ENCODE results near the gene GBP5. TPM values are rescaled to one million over a fixed set of nuclear protein-coding genes. Genes with fewer than 3 reads are reported as not detected.
"Not testable (repeated sequence)": the region's sequence is repeated elsewhere in the genome, so short reads cannot be mapped to it uniquely, and the experiment has no call there.

Gene GBP5, protein sequence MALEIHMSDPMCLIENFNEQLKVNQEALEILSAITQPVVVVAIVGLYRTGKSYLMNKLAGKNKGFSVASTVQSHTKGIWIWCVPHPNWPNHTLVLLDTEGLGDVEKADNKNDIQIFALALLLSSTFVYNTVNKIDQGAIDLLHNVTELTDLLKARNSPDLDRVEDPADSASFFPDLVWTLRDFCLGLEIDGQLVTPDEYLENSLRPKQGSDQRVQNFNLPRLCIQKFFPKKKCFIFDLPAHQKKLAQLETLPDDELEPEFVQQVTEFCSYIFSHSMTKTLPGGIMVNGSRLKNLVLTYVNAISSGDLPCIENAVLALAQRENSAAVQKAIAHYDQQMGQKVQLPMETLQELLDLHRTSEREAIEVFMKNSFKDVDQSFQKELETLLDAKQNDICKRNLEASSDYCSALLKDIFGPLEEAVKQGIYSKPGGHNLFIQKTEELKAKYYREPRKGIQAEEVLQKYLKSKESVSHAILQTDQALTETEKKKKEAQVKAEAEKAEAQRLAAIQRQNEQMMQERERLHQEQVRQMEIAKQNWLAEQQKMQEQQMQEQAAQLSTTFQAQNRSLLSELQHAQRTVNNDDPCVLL
- 0.92 and 3.0 TPM in 2 replicates for total RNA-seq

DNA sequence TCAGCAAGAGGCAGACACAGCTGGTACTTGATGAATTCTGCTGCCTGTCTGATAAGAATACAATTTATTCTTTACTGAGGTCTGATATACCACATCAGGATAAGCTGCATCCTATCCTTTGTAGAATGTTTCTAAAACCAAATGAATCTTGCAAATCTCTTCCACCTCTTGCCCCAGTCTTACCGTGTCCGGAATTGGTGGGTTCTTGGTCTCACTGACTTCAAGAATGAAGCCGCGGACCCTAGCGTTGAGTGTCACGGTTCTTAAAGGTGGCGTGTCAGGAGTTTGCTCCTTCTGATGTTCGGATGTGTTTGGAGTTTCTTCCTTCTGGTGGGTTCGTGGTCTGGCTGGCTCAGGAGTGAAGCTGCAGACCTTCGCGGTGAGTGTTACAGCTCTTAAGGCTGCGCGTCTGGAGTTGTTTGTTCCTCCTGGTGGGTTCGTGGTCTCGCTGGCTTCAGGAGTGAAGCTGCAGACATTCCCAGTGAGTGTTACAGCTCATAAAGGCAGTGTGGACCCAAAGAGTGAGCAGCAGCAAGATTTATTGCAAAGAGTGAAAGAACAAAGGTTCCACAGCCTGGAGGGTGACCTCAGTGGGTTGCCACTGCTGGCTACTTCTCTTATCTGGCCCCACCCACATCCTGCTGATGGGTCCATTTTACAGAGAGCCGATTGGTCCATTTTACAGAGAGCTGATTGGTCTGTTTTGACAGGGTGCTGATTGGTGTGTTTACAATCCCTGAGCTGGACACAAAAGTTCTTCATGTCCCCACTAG, at the start of gene GBP5:
Gene GBP5 (minus strand): TSS at position 592 of the 773 bp plus-strand sequence. CDS start 3,305 bp downstream, outside the sequence.
- DNase-seq (ENCODE audit: extremely low read depth, low read depth, low spot score): not testable (repeated sequence)

DNA sequence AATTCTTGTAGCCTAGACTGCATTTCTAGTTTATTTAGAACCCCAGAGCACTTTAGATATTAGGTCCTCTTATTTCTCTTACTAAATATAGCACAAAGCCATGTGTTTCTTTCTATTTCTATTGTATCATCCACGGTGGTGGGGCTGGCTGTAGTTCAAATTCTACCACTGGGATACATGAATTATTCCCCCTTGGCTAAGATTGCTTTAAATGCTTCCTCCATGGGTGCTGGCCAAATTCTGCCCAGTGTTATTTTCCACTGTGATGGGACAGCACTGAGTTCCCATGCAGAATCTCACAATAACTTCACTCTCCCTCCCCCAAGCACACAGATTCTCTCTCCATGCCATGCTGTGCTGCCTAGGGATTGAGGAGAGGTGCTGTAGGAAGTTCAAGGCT, 49.7 kb upstream of the GBP5 start:
- no peak for DNase-seq (ENCODE audit: extremely low read depth, low read depth, low spot score)

DNA sequence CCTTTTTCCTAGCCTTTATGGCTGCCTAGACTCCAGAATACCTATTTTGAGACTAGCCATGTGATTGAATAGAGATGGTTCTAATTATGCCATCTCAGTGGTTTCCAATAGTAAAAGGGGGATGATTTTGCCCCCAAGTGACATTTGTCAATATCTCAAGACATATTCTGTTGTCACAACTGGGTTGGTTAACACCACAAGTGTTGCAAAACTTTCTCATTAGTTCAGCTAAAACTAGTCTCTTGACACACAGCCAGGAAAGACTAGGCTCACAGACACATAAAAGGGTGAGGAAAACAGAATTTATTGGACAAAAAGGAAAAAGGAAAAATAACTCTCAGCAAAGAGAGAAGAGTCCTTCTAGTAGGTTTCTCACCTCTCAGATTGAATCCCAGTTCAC, 39.9 kb upstream of the GBP5 start:
- no peak for DNase-seq (ENCODE audit: extremely low read depth, low read depth, low spot score)

DNA sequence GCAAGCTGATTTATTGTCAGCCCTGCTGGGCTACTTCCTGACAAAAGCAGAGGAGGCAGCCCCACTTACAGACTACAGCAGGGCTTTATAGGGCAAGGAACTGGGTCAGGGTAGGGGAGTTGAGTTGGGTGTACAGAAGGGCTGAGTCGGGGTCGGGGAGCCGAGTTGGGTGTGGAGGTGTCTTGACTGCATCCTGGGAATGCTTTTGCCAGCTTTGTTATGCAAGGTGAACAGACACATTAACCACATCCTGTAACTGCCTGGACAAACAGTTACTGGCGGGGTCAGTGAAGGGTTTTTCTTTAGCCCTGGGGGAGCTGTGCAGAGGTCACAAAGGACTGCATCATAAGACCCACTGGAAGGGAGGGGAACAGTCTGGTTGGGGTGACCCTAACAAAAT, 39.1 kb upstream of the GBP5 start:
- no peak for DNase-seq (ENCODE audit: extremely low read depth, low read depth, low spot score)

DNA sequence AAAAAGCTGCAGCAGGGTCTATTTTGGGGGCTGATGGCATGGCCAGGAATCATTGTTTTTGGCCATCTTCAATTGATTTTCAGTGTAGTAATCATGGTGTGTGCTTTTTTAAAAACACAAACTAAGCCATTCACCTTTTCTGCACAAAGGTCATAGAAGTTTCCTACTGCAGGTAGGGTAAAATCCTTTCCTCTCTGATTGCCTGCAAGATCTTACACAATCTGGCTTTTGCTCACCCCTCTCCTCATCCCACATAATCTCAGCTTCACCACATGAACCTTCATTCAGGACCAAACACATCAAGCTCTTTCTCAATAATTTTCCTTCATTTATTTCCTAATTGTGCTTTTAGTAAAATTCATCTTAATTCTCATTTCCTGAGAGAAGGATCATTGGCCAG, 38.3 kb upstream of the GBP5 start:
- DNase-seq (ENCODE audit: extremely low read depth, low read depth, low spot score): no peak

DNA sequence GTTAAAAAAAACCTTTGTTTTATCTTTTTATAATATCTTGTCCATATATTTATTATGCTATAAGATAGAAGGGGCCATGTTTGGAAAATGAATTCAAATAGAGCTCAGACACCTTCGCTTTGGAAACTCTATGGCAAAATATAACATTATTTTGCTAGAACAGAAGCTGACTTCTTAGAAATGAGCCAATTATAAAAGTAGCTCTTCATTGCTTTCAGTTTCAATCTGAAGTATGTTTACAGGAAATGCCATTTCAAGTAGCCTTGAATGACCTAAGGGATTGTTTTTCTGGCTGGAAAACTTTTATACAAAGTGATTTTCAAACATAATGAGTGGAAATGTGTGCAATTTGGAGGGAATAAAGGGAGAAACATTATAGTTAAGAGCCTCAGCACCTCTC, 37.8 kb upstream of the GBP5 start:
- DNase-seq (ENCODE audit: extremely low read depth, low read depth, low spot score): peak; percentile 10

DNA sequence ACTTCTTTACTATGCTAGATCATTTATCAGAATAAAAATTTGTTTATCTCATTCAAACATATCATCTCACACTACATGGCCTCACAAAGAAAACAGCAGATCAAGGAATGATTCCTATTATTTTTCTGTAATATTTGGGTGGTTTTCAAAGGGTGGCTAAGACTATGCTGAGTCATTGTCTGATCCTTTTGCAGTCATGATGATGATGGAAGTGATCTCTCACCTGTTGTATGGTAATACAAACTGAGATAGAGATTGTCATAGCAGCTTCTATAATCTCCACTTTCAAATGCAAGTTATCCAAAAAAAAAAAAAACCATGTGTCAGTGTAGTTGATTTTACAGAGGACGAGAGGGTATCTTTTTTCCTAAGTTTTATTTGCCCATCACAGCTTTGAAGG, 37.2 kb upstream of the GBP5 start:
- DNase-seq (ENCODE audit: extremely low read depth, low read depth, low spot score): no peak

DNA sequence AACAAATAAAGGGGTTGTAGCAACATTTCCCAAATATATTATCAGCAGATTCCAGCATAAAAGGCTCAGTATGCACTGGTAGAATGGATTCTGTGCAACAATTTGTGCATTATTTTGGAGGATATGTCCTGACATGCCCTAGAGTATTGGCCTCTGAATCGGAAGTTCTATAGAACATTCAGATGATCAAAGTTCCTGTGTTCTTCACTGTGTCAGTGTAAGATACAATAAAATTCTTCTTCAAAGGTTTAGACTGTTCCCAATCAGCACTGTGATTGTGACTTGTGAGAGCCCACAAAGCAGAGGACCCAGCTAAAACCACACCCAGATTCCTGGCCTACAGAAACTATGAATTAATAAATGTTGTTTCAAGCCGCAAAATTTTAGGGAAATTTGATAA, 33.6 kb upstream of the GBP5 start:
- no peak for DNase-seq (ENCODE audit: extremely low read depth, low read depth, low spot score)

DNA sequence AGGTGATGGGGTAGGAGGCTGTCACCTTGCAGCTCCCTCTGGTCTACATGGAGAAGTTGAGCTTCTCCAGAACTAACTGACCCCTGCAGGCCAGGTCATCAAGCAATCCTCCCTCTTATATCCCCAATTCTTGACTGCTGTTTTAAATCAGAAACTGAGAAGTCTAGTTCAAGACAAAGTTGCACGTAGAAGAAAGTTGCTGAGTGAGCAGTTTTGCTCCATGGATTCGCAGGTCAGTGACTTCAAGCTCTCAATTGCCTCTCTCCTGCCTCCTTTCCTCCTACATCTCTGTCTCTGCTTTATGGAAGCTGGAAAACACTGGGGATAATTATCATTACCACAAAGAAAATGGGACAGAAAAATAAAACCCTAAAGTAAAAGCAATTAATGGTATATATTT, 32.8 kb upstream of the GBP5 start:
- DNase-seq (ENCODE audit: extremely low read depth, low read depth, low spot score): no peak

DNA sequence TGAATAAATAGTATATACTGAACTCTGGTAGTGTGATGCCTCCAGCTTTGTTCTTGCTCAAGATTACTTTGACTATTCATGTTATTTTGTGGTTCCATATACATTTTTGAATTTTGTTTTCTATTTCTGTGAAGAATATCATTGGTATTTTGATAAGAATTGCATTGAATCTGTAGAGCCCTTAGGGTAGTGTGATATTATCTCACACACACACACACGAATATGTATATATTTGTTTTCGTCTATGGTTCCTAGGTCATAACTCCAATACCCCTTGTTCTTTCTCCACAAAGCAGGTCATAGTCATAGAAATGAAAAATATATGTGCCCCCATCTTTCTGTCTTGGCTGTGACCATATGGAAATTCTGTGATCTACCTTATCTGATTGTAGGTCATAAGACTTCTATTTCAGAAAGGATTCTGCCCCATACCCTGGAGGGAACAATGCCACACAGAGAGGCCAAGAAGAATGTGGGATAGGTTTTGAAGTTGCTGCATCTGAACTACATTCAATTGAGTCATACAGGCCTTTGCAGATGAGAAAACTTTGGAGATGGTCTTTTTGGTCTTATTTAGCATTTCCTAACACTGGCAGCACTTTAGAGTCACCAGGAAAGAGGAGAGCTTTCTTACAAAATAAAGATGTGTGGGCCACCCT, 32.0 kb upstream of the GBP5 start:
- no peak for DNase-seq (ENCODE audit: extremely low read depth, low read depth, low spot score)

DNA sequence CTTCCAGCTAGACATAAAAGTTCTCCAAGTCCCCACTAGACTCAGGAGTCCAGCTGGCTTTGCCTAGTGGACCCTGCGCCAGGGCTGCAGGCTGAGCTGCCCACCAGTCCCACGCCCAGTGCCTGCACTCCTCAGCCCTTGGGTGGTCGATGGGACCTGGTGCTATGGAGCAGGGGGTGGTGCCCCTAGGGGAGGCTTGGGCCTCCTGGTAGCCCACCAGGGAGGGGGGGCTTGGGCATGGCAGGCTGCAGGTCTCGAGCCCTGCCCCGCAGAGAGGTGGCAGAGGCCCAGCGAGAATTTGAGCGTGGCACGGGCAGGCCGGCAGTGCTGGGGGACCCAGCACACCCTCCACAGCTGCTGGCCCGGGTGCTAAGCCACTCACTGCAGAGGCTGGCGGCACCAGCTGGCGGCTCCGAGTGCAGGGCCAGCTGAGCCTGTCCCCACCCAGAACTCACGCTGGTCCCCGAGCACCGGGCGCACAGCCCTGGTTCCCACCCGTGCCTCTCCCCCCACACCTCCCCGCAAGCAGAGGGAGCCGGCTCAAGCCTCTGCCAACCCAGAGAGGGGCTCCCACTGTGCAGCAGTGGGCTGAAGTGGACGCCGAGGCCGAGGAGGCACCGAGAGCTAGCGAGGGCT, 30.2 kb upstream of the GBP5 start:
- DNase-seq (ENCODE audit: extremely low read depth, low read depth, low spot score): no peak

DNA sequence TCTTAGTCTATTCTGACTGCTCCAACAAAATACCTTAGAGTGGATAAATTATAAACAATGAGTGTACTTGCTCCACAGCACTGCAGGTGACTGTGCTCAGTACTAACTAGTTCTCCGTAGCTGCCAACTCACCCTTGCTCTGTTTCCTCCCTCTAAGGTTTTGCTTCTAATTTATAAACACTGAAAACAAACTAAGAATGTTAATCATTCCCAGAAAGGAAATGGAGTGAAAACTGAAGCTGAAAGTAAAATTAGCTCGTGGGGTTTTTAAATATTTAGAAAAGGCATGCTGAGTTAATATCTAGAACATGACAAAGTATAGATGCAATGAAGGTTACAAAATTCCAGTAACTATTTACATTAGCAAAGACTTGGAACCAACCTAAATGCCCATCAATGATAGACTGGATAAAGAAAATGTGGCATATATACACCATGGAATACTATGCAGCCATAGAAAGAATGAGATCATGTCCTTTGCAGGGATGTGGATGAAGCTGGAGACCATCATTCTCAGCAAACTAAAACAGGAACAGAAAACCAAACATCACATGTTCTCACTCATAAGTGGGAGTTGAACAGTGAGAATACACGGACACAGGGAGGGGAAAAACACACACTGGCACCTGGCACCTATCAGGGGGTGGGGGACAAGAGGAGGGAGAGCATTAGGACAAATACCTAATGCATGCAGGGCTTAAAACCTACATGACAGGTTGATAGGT, 27.2 kb upstream of the GBP5 start:
- not testable (repeated sequence) for DNase-seq (ENCODE audit: extremely low read depth, low read depth, low spot score)

DNA sequence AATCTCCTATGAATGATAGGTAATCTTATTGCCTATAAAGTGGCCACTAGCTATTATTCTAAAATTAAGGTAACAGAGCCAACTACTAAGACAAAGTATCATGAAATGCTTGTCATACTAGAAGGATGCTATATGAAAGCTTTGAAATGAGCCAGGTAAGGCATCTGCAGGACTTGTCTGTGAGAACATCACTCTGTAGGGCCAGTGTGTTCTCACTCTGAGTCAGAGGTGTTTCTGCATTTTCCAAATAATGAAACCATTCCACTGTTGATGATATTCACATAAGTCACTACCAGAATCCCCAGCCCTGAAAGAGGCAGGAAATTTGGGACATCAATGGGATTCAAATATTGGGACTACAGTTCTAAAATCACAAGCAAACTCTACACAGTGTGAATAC, 25.8 kb upstream of the GBP5 start:
- DNase-seq (ENCODE audit: extremely low read depth, low read depth, low spot score): no peak

DNA sequence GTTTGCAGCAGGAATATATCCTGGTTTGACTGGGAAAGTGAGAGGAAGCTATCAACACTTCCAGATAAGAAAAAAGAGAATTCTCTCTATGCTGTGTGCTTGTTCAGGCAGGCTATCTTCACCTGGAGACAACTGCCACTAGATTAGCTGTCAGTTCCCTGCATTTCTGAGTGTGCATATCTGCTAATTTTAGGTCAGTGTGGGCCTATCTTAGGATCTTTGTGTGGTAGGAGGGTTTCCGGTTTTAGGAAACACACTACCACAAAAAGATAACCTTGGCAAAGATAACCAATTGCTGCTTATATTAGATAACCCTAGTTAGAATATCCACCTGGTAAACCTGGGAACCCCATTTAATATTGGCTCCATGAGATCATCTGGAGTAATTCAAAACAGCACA, 22.5 kb upstream of the GBP5 start:
- DNase-seq (ENCODE audit: extremely low read depth, low read depth, low spot score): no peak

DNA sequence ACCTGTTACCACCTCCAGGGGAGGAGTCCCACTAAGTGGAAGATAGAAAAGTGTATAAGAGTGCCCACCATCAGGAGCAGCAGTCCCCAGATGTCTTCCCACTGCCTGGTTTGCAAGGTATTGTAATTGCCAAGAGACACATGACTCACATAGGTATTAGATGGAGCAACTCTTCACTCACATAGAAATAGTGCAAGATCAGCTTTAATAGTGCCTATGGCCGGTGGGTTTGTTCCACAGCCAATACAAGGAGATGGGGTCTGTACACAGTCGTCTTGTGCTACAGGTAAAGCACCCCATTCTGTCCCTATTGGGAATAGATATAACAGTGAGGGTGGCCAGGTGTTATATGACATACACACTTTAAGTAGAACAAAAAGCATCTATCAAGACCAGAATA, 18.6 kb upstream of the GBP5 start:
- no peak for DNase-seq (ENCODE audit: extremely low read depth, low read depth, low spot score)

DNA sequence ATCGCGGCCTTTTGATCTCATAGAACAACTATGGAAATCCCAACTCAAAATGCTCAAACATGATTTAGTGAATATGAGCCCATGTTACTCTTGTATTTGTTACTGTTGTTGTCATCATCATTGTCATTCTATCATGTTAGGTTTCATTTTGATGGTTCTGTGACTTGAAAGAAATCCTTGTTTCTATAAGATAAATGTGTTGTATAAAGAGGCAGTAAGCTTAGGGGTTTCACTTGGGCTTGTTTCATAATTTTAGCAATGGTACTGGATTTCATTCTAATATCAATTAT, 15.3 kb upstream of the GBP5 start:
- DNase-seq (ENCODE audit: extremely low read depth, low read depth, low spot score): no peak

DNA sequence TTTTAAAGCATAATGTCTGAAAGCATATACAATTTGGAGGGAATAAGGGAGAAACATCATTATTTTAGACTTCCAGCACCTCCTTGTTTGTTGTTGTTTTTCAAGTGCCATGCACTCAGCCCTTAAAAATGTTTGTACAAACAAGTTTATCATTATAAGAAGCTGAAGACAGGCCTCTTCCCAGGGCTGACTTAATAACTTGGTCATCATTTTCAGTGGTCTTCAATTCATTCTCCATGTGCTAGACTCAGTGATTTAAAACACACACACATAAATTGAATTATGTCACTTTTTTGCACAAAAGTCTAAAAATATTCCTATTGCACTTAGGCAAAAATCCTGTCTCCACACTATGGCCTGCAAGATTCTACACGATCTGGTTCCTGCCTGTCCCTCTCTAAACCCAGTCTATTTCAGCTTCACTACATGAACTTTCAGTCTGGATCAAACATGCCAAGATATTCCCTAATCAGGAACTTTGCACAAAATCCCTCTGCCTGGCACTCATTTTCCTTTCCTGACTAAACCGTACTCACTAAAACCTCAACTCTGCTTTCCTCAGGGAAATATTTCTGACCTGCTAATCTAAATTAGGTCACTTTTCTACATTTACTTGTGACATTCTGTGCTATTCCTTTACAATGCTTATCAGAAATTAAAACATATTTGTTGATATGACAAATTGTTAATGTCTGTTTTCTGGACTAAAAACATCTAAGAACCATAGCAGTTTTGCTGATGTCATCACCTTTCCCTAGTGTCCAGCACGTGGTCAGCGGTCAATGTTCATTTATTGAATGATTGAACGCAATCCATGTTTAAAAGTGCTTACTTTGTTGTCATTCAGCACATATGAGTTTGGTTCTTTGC, 14.8 kb upstream of the GBP5 start:
- DNase-seq (ENCODE audit: extremely low read depth, low read depth, low spot score): no peak

DNA sequence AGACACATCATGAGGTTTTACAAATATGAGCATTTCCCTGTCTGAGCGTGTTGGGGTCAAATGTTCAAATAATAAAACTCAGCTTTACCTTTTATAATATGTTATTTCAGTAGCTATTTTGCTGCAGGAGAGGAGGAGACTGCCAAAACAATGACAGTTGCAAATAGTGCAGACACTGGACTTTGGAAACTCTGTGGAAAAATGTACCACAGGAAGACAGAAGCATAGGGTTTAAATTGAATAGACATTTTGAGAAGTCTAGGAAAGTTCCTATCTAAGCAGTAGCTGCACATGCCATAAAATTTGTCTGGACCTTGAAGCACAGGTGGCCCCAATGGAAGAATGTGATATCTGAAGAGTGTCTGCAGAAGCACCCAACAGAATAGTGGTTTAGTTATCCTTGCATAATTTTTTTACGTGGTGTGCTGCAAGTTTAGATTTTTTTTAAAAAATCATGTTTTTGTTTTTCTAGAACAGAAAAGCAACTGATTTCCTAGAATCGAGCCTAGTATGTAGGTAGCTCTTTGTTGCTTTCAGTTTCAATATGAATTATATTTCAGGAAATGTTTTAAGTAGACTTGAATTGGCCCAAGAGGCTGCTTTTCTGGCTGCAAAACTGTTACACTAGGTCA, 14.0 kb upstream of the GBP5 start:
- no peak for DNase-seq (ENCODE audit: extremely low read depth, low read depth, low spot score)
